Measurements from ENCODE around the gene EVI5. TPM values are rescaled to one million over a fixed set of nuclear protein-coding genes. Genes with fewer than 3 reads are reported as not detected.
A peak's percentile ranks its signal among the peaks of the same experiment; 100 is the strongest.

The EVI5 gene
- total and polyA plus RNA-seq, 2 experiments from 2014 or later, result 16.5 to 20.0 TPM

- Histone ChIP-seq H3K36me3 (ENCODE audit: low read depth) (no peaks in the 10 kb centered on the region), H3K4me2 (ENCODE audit: unreplicated experiment) (no peak overlapping the region), H3K9ac (no peak overlapping the region), H3K9me3 (ENCODE audit: low read depth) (no peaks in the 10 kb centered on the region), H3K27me3 (replicated peaks; ENCODE audit: insufficient read depth) (no peaks in the 10 kb centered on the region), H3K4me3 (no peak overlapping the region), H3K9me2 (ENCODE audit: insufficient read depth) (no peaks in the 10 kb centered on the region), H3K79me2 (ENCODE audit: insufficient read depth) (no peaks in the 10 kb centered on the region), H2AFZ (no peak overlapping the region), H3K4me1 (ENCODE audit: insufficient read depth) (no peaks in the 10 kb centered on the region), H4K20me1 (ENCODE audit: insufficient read depth) (no peaks in the 10 kb centered on the region), H3F3A (ENCODE audit: insufficient read depth) (no peaks in the 10 kb centered on the region), H3K27ac (no peak overlapping the region)
- in situ Hi-C loops (cut with MboI), result no loop called here
- DNase-seq, result no peak
- TF ChIP-seq EZH2phosphoT487 (IDR thresholded peaks at IDR 0.05; ENCODE audit: insufficient read depth, low read depth) (no peak), EZH2 (IDR thresholded peaks at IDR 0.05; ENCODE audit: insufficient read depth, poor library complexity, severe bottlenecking) (no peak)
- WGBS, 2 experiments (ENCODE audit: low coverage in 1 of 2, low lambda C conversion rate in 2 of 2, missing lambda C conversion rate in 2 of 2), result 0 to 10% methylated on average over 1 of the region's 1 CpG
Measured at GRCh38 chr1:92551916-92552315, 233.0 kb downstream of the EVI5 start.

- in situ Hi-C loops (cut with MboI), result no loop called here
- Histone ChIP-seq H3K27ac (no peak overlapping the region), H3K9ac (no peak overlapping the region), H3K9me3 (ENCODE audit: low read depth) (no peaks in the 10 kb centered on the region), H3K4me1 (ENCODE audit: insufficient read depth) (no peaks in the 10 kb centered on the region), H3K79me2 (ENCODE audit: insufficient read depth) (no peaks in the 10 kb centered on the region), H3K4me3 (no peak overlapping the region), H3K9me2 (ENCODE audit: insufficient read depth) (no peaks in the 10 kb centered on the region), H3F3A (ENCODE audit: insufficient read depth) (no peaks in the 10 kb centered on the region), H3K36me3 (ENCODE audit: low read depth) (no peaks in the 10 kb centered on the region), H3K4me2 (ENCODE audit: unreplicated experiment) (no peak overlapping the region), H3K27me3 (replicated peaks; ENCODE audit: insufficient read depth) (no peaks in the 10 kb centered on the region), H2AFZ (no peak overlapping the region), H4K20me1 (ENCODE audit: insufficient read depth) (no peaks in the 10 kb centered on the region)
- TF ChIP-seq EZH2 (IDR thresholded peaks at IDR 0.05; ENCODE audit: insufficient read depth, poor library complexity, severe bottlenecking) (no peak), EZH2phosphoT487 (IDR thresholded peaks at IDR 0.05; ENCODE audit: insufficient read depth, low read depth) (no peak)
- WGBS, 2 experiments (ENCODE audit: low coverage in 1 of 2, low lambda C conversion rate in 2 of 2, missing lambda C conversion rate in 2 of 2), result 94 to 98% methylated on average over 2 of the region's 2 CpGs
- DNase-seq, result no peak
Measured at GRCh38 chr1:92544756-92545165, 240.1 kb downstream of the EVI5 start.

DNA sequence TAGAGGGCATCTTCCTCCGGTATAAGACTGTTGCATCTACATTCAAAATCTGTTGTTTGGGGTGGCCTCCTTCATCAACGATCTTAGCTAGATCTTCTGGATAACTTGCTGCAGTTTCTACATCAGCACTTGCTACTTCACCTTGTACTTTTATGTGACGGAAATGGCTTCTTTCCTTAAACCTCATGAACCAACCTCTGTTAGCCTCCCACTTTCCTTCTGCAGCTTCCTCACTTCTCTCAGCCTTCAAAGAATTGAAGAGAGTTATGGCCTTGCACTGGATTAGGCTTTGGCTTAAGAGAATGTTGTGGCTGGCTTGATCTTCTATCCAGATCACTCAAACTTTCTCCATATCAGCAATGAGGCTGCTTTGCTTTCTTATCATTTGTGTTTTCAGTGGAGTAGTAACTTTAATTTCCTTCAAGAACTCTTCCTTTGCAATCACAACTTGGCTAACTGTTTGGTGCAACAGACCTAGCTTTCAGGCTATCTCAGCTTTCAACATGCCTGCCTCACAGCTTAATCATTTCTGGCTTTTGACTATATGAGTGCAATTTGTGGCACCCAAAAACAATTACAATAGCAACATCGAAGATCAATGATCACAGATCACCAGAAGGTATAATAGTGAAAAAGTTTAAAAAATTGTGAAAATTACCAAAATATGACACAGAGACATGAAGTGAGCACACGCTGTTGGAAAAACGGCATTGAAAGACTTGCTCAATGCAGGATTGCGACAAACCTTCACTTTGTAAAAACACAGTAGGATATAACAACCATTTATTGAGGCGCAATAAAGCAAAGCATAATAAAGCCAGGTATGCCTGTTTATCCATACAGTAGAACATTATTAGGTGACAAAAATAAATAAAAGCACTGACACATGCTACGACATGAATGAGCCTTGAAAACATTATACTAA lies 241.5 kb downstream of the EVI5 start:
- H3K79me2 ChIP-seq (ENCODE audit: insufficient read depth), result no peaks in the 10 kb centered on the region
- TF ChIP-seq EZH2phosphoT487 (IDR thresholded peaks at IDR 0.05; ENCODE audit: insufficient read depth, low read depth), result no peak
- TF ChIP-seq EZH2 (IDR thresholded peaks at IDR 0.05; ENCODE audit: insufficient read depth, poor library complexity, severe bottlenecking), result no peak
- no peak overlapping the region for H3K4me3 ChIP-seq
- peaks cover 8% of the 10 kb centered on the region; the same call in 1 of the 2 replicates for H3K4me1 ChIP-seq (ENCODE audit: insufficient read depth)
- in situ Hi-C loops (cut with MboI), result no loop called here
- 95 to 98% methylated on average over 9 of the region's 9 CpGs for WGBS, 2 experiments (ENCODE audit: low coverage in 1 of 2, low lambda C conversion rate in 2 of 2, missing lambda C conversion rate in 2 of 2)
- no peaks in the 10 kb centered on the region for H3K9me2 ChIP-seq (ENCODE audit: insufficient read depth)
- no peaks in the 10 kb centered on the region for H3K36me3 ChIP-seq (ENCODE audit: low read depth)
- no peaks in the 10 kb centered on the region for H3K9me3 ChIP-seq (ENCODE audit: low read depth)
- no peaks in the 10 kb centered on the region for H3K27me3 ChIP-seq (replicated peaks; ENCODE audit: insufficient read depth)
- no peak overlapping the region for H3K27ac ChIP-seq
- no peak overlapping the region for H3K9ac ChIP-seq
- no peaks in the 10 kb centered on the region for H4K20me1 ChIP-seq (ENCODE audit: insufficient read depth)
- 0 out of 2 replicates have a peak, but pooled peaks cover 2% of the 10 kb centered on the region for H3F3A ChIP-seq (ENCODE audit: insufficient read depth)
- no peak overlapping the region for H3K4me2 ChIP-seq (ENCODE audit: unreplicated experiment)
- no peak for DNase-seq
- H2AFZ ChIP-seq, result no peak overlapping the region

- peak; percentile 37 for DNase-seq
- no peak for TF ChIP-seq EZH2 (IDR thresholded peaks at IDR 0.05; ENCODE audit: insufficient read depth, poor library complexity, severe bottlenecking)
- no peak for TF ChIP-seq EZH2phosphoT487 (IDR thresholded peaks at IDR 0.05; ENCODE audit: insufficient read depth, low read depth)
Measured at GRCh38 chr1:92538413-92539061, 246.4 kb downstream of the EVI5 start.

More at GRCh38 chr1:92538413-92539061, 246.4 kb downstream of the EVI5 start:
- Histone ChIP-seq H3K27me3 (replicated peaks; ENCODE audit: insufficient read depth) (no peaks in the 10 kb centered on the region), H3K4me3 (no peak overlapping the region), H2AFZ (no peak overlapping the region), H3K4me2 (ENCODE audit: unreplicated experiment) (peak overlapping the region; percentile 44), H3K36me3 (ENCODE audit: low read depth) (no peaks in the 10 kb centered on the region), H3K27ac (no peak overlapping the region), H3K9ac (no peak overlapping the region), H4K20me1 (ENCODE audit: insufficient read depth) (no peaks in the 10 kb centered on the region), H3K4me1 (ENCODE audit: insufficient read depth) (peaks cover 24% of the 10 kb centered on the region), H3K9me2 (ENCODE audit: insufficient read depth) (no peaks in the 10 kb centered on the region), H3F3A (ENCODE audit: insufficient read depth) (0 out of 2 replicates have a peak, but pooled peaks cover 3% of the 10 kb centered on the region), H3K79me2 (ENCODE audit: insufficient read depth) (no peaks in the 10 kb centered on the region), H3K9me3 (ENCODE audit: low read depth) (no peaks in the 10 kb centered on the region)
- WGBS, 2 experiments (ENCODE audit: low coverage in 1 of 2, low lambda C conversion rate in 2 of 2, missing lambda C conversion rate in 2 of 2), result 62 to 65% methylated on average over 2 of the region's 2 CpGs
- in situ Hi-C loops (cut with MboI), result no loop called here

Measured in GM23248 (cell line).